ENCODE measurements around the gene SSTR4. TPM values are rescaled to one million over a fixed set of nuclear protein-coding genes. Genes with fewer than 3 reads are reported as not detected.
"Not testable (repeated sequence)": the region's sequence is repeated elsewhere in the genome, so short reads cannot be mapped to it uniquely, and the experiment has no call there.

Gene SSTR4
- not detected for total RNA-seq
- long read RNA-seq: 0 reads

- ATAC-seq (peak; percentile 29), DNase-seq (no peak)
- intact Hi-C loops (cut with micrococcal nuclease): no loop called here
These were observed at the start of gene SSTR4 for GRCh38 chr20:23034721-23035671. TSS of gene SSTR4 (plus strand) at chr20:23035312. CDS start at chr20:23035484, 172 bp downstream.

GRCh38 chr20:22986601-22987000, 48.5 kb upstream of the SSTR4 start:
- ATAC-seq (no peak), DNase-seq (no peak)
- intact Hi-C loops (cut with micrococcal nuclease): no loop called here

GRCh38 chr20:22991424-22991823, 43.7 kb upstream of the SSTR4 start:
- intact Hi-C loops (cut with micrococcal nuclease); DNase-seq; ATAC-seq: not testable (repeated sequence)

GRCh38 chr20:22993823-22994222, 41.3 kb upstream of the SSTR4 start:
- intact Hi-C loops (cut with micrococcal nuclease): no loop called here
- ATAC-seq (no peak), DNase-seq (no peak)

GRCh38 chr20:22995923-22996322, 39.2 kb upstream of the SSTR4 start:
- intact Hi-C loops (cut with micrococcal nuclease): no loop called here
- ATAC-seq (no peak), DNase-seq (no peak)

GRCh38 chr20:22998476-22998875, 36.6 kb upstream of the SSTR4 start:
- ATAC-seq (no peak), DNase-seq (no peak)
- intact Hi-C loops (cut with micrococcal nuclease): no loop called here

GRCh38 chr20:22999756-23000155, 35.4 kb upstream of the SSTR4 start:
- intact Hi-C loops (cut with micrococcal nuclease): no loop called here
- ATAC-seq: no peak

GRCh38 chr20:23000232-23000947, 34.7 kb upstream of the SSTR4 start:
- DNase-seq (no peak), ATAC-seq (no peak)
- intact Hi-C loops (cut with micrococcal nuclease): no loop called here

More at GRCh38 chr20:22999756-23000155, 35.4 kb upstream of the SSTR4 start:
- no peak for DNase-seq

- no peak for DNase-seq
- intact Hi-C loops (cut with micrococcal nuclease): no loop called here
- ATAC-seq: no peak
These were observed 32.8 kb upstream of the SSTR4 start for GRCh38 chr20:23002276-23002675.

- ATAC-seq (no peak), DNase-seq (no peak)
- intact Hi-C loops (cut with micrococcal nuclease): no loop called here
These were observed 32.0 kb upstream of the SSTR4 start for GRCh38 chr20:23003077-23003635.

GRCh38 chr20:23003881-23004460, 31.1 kb upstream of the SSTR4 start:
- ATAC-seq (no peak), DNase-seq (no peak)
- intact Hi-C loops (cut with micrococcal nuclease): no loop called here

- DNase-seq (no peak), ATAC-seq (no peak)
- intact Hi-C loops (cut with micrococcal nuclease): no loop called here
These were observed 29.3 kb upstream of the SSTR4 start for GRCh38 chr20:23005776-23006175.

- ATAC-seq: no peak
- intact Hi-C loops (cut with micrococcal nuclease): no loop called here
- DNase-seq: no peak
These were observed 27.6 kb upstream of the SSTR4 start for GRCh38 chr20:23007462-23007861.

- no peak for DNase-seq
- no peak for ATAC-seq
- intact Hi-C loops (cut with micrococcal nuclease): no loop called here
These were observed 27.0 kb upstream of the SSTR4 start for GRCh38 chr20:23007886-23008655.

GRCh38 chr20:23008667-23009066, 26.4 kb upstream of the SSTR4 start:
- ATAC-seq (no peak), DNase-seq (no peak)
- intact Hi-C loops (cut with micrococcal nuclease): no loop called here

- intact Hi-C loops (cut with micrococcal nuclease): no loop called here
- no peak for DNase-seq
- no peak for ATAC-seq
These were observed 25.5 kb upstream of the SSTR4 start for GRCh38 chr20:23009636-23010035.

GRCh38 chr20:23010096-23010495, 25.0 kb upstream of the SSTR4 start:
- no peak for ATAC-seq
- DNase-seq: no peak
- intact Hi-C loops (cut with micrococcal nuclease): no loop called here

GRCh38 chr20:23011008-23011721, 23.9 kb upstream of the SSTR4 start:
- no peak for ATAC-seq
- no peak for DNase-seq
- intact Hi-C loops (cut with micrococcal nuclease): no loop called here
